ENCODE measurements around the gene PIGW. TPM values are rescaled to one million over a fixed set of nuclear protein-coding genes. Genes with fewer than 3 reads are reported as not detected.

The PIGW gene
- total RNA-seq, 1 donor from 2014 or later, result 4.3 TPM

Other genes starting within 250 kb of the PIGW start
- gene TBC1D3G, start 211.1 kb upstream of the PIGW start, total RNA-seq, result not detected
- not detected for gene TBC1D3H, start 146.6 kb upstream of the PIGW start, total RNA-seq
- gene ZNHIT3, start 48.3 kb upstream of the PIGW start, total RNA-seq, result 20.8 TPM
- 16.0 TPM for gene MYO19, start 119 bp upstream of the PIGW start, total RNA-seq
- 50.2 TPM for gene GGNBP2, start 9.9 kb downstream of the PIGW start, total RNA-seq
- gene DHRS11, start 56.9 kb downstream of the PIGW start, total RNA-seq, result 15.3 TPM
- gene MRM1, start 66.6 kb downstream of the PIGW start, total RNA-seq, result 7.0 TPM